ENCODE results near the gene DNAH17. TPM values are rescaled to one million over a fixed set of nuclear protein-coding genes. Genes with fewer than 3 reads are reported as not detected.

Gene DNAH17
- total RNA-seq, 1 donor from 2014 or later, result not detected

DNA sequence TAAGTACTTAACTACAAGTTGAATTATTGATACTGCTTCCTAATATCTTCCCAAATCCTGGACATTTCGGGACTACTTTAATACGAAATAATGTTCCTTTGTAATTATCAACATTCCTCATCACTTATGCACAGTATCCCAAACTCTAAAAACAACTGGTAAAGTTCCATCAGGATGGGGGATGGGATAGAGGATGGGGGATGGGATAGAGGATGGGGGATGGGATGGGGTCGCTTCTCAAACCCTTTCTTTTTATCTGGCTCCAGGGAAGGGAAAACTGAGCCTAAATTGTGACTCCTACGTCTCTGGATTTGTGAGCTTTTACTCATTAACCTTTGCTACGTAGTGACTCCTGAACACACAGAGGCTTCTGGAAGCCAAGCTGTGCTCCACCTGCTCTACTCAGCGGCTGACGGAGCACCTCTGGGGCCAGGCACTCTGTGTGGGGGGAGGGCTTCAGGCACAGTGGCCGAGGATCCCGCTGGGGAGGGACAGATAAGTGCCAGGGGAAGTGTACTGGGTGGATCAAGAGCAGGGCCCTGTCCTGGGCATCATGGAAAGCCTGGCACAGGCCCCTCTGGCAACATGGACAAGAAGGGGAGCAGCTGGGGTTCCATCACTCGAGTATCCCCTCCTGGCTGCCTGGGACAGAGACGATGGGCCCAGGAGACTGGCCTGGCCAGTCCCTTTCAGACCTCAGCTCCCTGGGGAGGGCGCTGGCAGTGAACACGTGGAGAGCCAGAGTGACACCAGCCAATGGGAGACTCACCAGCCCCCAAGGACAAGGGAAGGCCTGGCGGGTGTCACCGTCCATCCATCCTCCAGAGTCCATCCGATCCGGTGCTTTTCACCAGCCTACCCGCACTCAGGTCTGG lies 142.5 kb downstream of the DNAH17 start:
- H3K36me3 ChIP-seq, result no peaks in the 10 kb centered on the region
- TF ChIP-seq EZH2 (IDR thresholded peaks at IDR 0.05) (no peak), EZH2phosphoT487 (IDR thresholded peaks at IDR 0.05) (no peak)
- TF ChIP-seq, protein P1, sequence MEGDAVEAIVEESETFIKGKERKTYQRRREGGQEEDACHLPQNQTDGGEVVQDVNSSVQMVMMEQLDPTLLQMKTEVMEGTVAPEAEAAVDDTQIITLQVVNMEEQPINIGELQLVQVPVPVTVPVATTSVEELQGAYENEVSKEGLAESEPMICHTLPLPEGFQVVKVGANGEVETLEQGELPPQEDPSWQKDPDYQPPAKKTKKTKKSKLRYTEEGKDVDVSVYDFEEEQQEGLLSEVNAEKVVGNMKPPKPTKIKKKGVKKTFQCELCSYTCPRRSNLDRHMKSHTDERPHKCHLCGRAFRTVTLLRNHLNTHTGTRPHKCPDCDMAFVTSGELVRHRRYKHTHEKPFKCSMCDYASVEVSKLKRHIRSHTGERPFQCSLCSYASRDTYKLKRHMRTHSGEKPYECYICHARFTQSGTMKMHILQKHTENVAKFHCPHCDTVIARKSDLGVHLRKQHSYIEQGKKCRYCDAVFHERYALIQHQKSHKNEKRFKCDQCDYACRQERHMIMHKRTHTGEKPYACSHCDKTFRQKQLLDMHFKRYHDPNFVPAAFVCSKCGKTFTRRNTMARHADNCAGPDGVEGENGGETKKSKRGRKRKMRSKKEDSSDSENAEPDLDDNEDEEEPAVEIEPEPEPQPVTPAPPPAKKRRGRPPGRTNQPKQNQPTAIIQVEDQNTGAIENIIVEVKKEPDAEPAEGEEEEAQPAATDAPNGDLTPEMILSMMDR (IDR thresholded peaks at IDR 0.05), result no peak
- no peak overlapping the region for H3K27ac Mint-ChIP-seq
- H3K4me1 ChIP-seq, result peaks cover 9% of the 10 kb centered on the region
- H3K4me3 Mint-ChIP-seq, result no peak overlapping the region
- H3K4me2 ChIP-seq, result no peak overlapping the region
- peaks cover 16% of the 10 kb centered on the region for H3K27me3 Mint-ChIP-seq (ENCODE audit: insufficient read depth, low read depth)
- H3F3A ChIP-seq (ENCODE audit: low read depth), result peaks cover 18% of the 10 kb centered on the region
- H3K9me3 ChIP-seq (ENCODE audit: low read depth), result no peaks in the 10 kb centered on the region
- H3K36me3 Mint-ChIP-seq, result peaks cover 5% of the 10 kb centered on the region
- H2AFZ ChIP-seq (replicated peaks), result no peak overlapping the region
- H3K79me2 ChIP-seq (ENCODE audit: low read depth), result no peaks in the 10 kb centered on the region
- no peaks in the 10 kb centered on the region for H3K27me3 ChIP-seq
- H3K27ac ChIP-seq, result no peak overlapping the region
- no peak overlapping the region for H3K9ac ChIP-seq
- no peak for DNase-seq (ENCODE audit: low spot score)
- H4K20me1 ChIP-seq (ENCODE audit: low read depth), result no peaks in the 10 kb centered on the region
- peaks cover 8% of the 10 kb centered on the region for H3K9me3 Mint-ChIP-seq
- no peak overlapping the region for H3K4me3 ChIP-seq
- H3K4me1 Mint-ChIP-seq, result peaks cover 15% of the 10 kb centered on the region

DNA sequence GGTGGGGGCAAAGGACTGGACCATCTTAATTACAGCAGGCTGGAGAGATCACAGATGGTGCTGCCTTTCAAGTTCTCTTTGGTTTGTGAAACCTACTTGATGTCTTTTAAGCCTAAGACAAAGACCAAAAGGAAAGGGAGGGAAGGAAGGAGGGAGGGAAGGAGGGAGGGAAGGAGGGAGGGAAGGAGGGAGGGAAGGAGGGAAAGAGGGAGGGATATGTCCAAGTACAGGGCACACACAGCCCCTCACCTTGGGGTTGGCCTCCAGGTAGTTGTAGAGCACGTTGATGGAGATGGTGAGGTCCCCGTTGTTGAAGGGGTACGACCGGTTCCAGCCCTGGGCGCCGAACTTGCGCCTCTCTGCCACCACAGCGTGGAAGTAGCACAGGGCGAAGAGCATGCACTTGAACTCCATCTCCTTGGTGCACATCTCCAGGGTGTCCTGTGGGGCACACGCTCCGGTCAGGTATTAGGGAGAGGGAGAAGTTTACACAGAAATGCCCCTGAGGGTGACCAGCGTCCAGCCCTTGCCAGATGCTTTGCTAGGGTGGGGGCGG lies 143.3 kb downstream of the DNAH17 start:
- Histone ChIP-seq H3K36me3 (no peaks in the 10 kb centered on the region), H3K9ac (no peak overlapping the region), H3K4me2 (no peak overlapping the region), H3F3A (ENCODE audit: low read depth) (peaks cover 18% of the 10 kb centered on the region), H3K27me3 (no peaks in the 10 kb centered on the region), H4K20me1 (ENCODE audit: low read depth) (no peaks in the 10 kb centered on the region), H3K4me3 (no peak overlapping the region), H2AFZ (replicated peaks) (no peak overlapping the region), H3K79me2 (ENCODE audit: low read depth) (no peaks in the 10 kb centered on the region), H3K4me1 (peaks cover 9% of the 10 kb centered on the region), H3K9me3 (ENCODE audit: low read depth) (no peaks in the 10 kb centered on the region), H3K27ac (no peak overlapping the region)
- H3K4me1 Mint-ChIP-seq, result peaks cover 15% of the 10 kb centered on the region
- peaks cover 12% of the 10 kb centered on the region for H3K27me3 Mint-ChIP-seq (ENCODE audit: insufficient read depth, low read depth)
- H3K27ac Mint-ChIP-seq, result no peak overlapping the region
- H3K4me3 Mint-ChIP-seq, result no peak overlapping the region
- H3K9me3 Mint-ChIP-seq, result peaks cover 6% of the 10 kb centered on the region
- DNase-seq (ENCODE audit: low spot score), result no peak
- H3K36me3 Mint-ChIP-seq, result peaks cover 10% of the 10 kb centered on the region
- TF ChIP-seq EZH2phosphoT487 (IDR thresholded peaks at IDR 0.05) (no peak), EZH2 (IDR thresholded peaks at IDR 0.05) (no peak)
- TF ChIP-seq, protein P1 (IDR thresholded peaks at IDR 0.05), result no peak

DNA sequence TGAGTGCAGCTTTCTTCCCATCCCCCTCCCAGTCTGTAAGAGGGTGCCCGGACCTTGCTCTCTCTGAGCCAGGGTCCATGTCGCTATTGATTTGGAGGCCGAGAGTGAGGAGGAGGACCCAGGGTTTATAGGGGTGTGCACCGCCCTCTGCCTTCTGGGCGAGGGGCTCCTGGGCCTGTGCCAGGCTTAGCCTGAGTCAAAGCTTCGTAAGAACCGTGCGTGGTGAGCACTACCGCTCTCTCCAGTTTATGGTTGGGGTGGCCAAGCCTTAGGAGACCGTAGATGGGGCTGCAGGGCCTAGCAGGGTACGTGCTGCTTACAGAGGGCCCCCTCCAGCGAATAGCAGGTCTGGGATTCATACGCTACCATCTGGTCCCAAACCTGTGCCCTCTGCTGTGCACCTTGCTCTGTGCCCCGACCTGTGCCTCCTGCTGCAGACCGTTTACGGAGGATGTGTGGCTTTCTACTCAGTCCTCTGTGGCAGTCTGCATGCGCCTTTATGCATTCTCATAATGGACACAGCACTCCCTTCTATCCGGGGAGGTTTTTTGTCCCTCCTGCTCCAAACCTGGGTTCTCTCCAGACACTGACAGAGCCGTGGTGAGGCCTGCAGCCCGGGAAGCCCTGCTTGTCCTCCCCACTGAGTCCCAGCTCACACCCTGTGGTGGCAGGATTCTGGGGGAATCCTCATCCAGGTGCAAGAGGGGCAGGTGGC lies 144.0 kb downstream of the DNAH17 start:
- H3K36me3 ChIP-seq, result no peaks in the 10 kb centered on the region
- Mint-ChIP-seq H3K9me3 (peaks cover 4% of the 10 kb centered on the region), H3K27me3 (ENCODE audit: insufficient read depth, low read depth) (peaks cover 12% of the 10 kb centered on the region), H3K4me3 (no peak overlapping the region), H3K36me3 (peaks cover 12% of the 10 kb centered on the region), H3K4me1 (peaks cover 14% of the 10 kb centered on the region), H3K27ac (no peak overlapping the region)
- no peak overlapping the region for H3K4me3 ChIP-seq
- peaks cover 12% of the 10 kb centered on the region for H3F3A ChIP-seq (ENCODE audit: low read depth)
- H4K20me1 ChIP-seq (ENCODE audit: low read depth), result no peaks in the 10 kb centered on the region
- peaks cover 9% of the 10 kb centered on the region for H3K4me1 ChIP-seq
- no peak for DNase-seq (ENCODE audit: low spot score)
- H2AFZ ChIP-seq (replicated peaks), result no peak overlapping the region
- no peak overlapping the region for H3K9ac ChIP-seq
- H3K9me3 ChIP-seq (ENCODE audit: low read depth), result no peaks in the 10 kb centered on the region
- H3K27me3 ChIP-seq, result no peaks in the 10 kb centered on the region
- H3K4me2 ChIP-seq, result no peak overlapping the region
- TF ChIP-seq EZH2 (IDR thresholded peaks at IDR 0.05), result no peak
- no peak for TF ChIP-seq EZH2phosphoT487 (IDR thresholded peaks at IDR 0.05)
- no peaks in the 10 kb centered on the region for H3K79me2 ChIP-seq (ENCODE audit: low read depth)
- H3K27ac ChIP-seq, result no peak overlapping the region
